ENCODE data around the gene MUC5AC. TPM values are rescaled to one million over a fixed set of nuclear protein-coding genes. Genes with fewer than 3 reads are reported as not detected.

MUC5AC gene
- total RNA-seq, 1 experiment from 2014 or later: 0.03 TPM

- Histone ChIP-seq H3K4me3 (no peak overlapping the region), H3K36me3 (no peaks in the 10 kb centered on the region), H3K4me1 (replicated peaks) (no peaks in the 10 kb centered on the region), H3K27ac (no peak overlapping the region), H3K9me3 (replicated peaks) (no peaks in the 10 kb centered on the region), H3K27me3 (replicated peaks) (no peaks in the 10 kb centered on the region)
- peak; percentile 43 to 46 for DNase-seq (ENCODE audit: low read depth in 1 of 2, low spot score in 2 of 2)
Measured at GRCh38 chr11:1202776-1203504, 45.2 kb downstream of the MUC5AC start.

GRCh38 chr11:1203505-1204271, 45.9 kb downstream of the MUC5AC start:
- H3K27me3 ChIP-seq (replicated peaks): no peaks in the 10 kb centered on the region
- H3K36me3 ChIP-seq: no peaks in the 10 kb centered on the region
- no peak overlapping the region for H3K27ac ChIP-seq
- no peaks in the 10 kb centered on the region for H3K4me1 ChIP-seq (replicated peaks)
- peak in 1 of 2 experiments; percentile 18 for DNase-seq (ENCODE audit: low read depth in 1 of 2, low spot score in 2 of 2)
- no peaks in the 10 kb centered on the region for H3K9me3 ChIP-seq (replicated peaks)
- no peak overlapping the region for H3K4me3 ChIP-seq

- peak in 1 of 2 experiments; percentile 16 for DNase-seq (ENCODE audit: low read depth in 1 of 2, low spot score in 2 of 2)
- no peak overlapping the region for H3K4me3 ChIP-seq
- H3K27ac ChIP-seq: no peak overlapping the region
- no peaks in the 10 kb centered on the region for H3K36me3 ChIP-seq
- no peaks in the 10 kb centered on the region for H3K4me1 ChIP-seq (replicated peaks)
- no peaks in the 10 kb centered on the region for H3K27me3 ChIP-seq (replicated peaks)
- no peaks in the 10 kb centered on the region for H3K9me3 ChIP-seq (replicated peaks)
Measured at GRCh38 chr11:1204381-1205101, 46.8 kb downstream of the MUC5AC start.

GRCh38 chr11:1205121-1205986, 47.6 kb downstream of the MUC5AC start:
- Histone ChIP-seq H3K4me1 (replicated peaks) (no peaks in the 10 kb centered on the region), H3K36me3 (no peaks in the 10 kb centered on the region), H3K9me3 (replicated peaks) (no peaks in the 10 kb centered on the region), H3K27ac (no peak overlapping the region), H3K4me3 (no peak overlapping the region), H3K27me3 (replicated peaks) (no peaks in the 10 kb centered on the region)
- peak in 1 of 2 experiments; percentile 16 for DNase-seq (ENCODE audit: low read depth in 1 of 2, low spot score in 2 of 2)

GRCh38 chr11:1205987-1206331, 48.2 kb downstream of the MUC5AC start:
- Histone ChIP-seq H3K27me3 (replicated peaks) (no peaks in the 10 kb centered on the region), H3K27ac (no peak overlapping the region), H3K4me3 (no peak overlapping the region), H3K36me3 (no peaks in the 10 kb centered on the region), H3K4me1 (replicated peaks) (no peaks in the 10 kb centered on the region), H3K9me3 (replicated peaks) (no peaks in the 10 kb centered on the region)
- DNase-seq (ENCODE audit: low read depth in 1 of 2, low spot score in 2 of 2): peak in 1 of 2 experiments; percentile 25

- Histone ChIP-seq H3K36me3 (no peaks in the 10 kb centered on the region), H3K27me3 (replicated peaks) (no peaks in the 10 kb centered on the region), H3K9me3 (replicated peaks) (no peaks in the 10 kb centered on the region), H3K27ac (no peak overlapping the region), H3K4me3 (no peak overlapping the region), H3K4me1 (replicated peaks) (no peaks in the 10 kb centered on the region)
- DNase-seq (ENCODE audit: low read depth in 1 of 2, low spot score in 2 of 2): peak in 1 of 2 experiments; percentile 16
Measured at GRCh38 chr11:1206391-1207271, 48.9 kb downstream of the MUC5AC start.

- no peak for DNase-seq (ENCODE audit: low read depth in 1 of 2, low spot score in 2 of 2)
- no peak overlapping the region for H3K27ac ChIP-seq
- H3K9me3 ChIP-seq (replicated peaks): no peaks in the 10 kb centered on the region
- H3K27me3 ChIP-seq (replicated peaks): no peaks in the 10 kb centered on the region
- H3K4me3 ChIP-seq: no peak overlapping the region
- H3K4me1 ChIP-seq (replicated peaks): no peaks in the 10 kb centered on the region
- H3K36me3 ChIP-seq: no peaks in the 10 kb centered on the region
Measured at GRCh38 chr11:1207401-1208143, 49.8 kb downstream of the MUC5AC start.

- Histone ChIP-seq H3K27me3 (replicated peaks) (no peaks in the 10 kb centered on the region), H3K4me1 (replicated peaks) (no peaks in the 10 kb centered on the region), H3K27ac (no peak overlapping the region), H3K36me3 (no peaks in the 10 kb centered on the region), H3K4me3 (no peak overlapping the region), H3K9me3 (replicated peaks) (no peaks in the 10 kb centered on the region)
- no peak for DNase-seq (ENCODE audit: low read depth in 1 of 2, low spot score in 2 of 2)
Measured at GRCh38 chr11:1208144-1208393, 50.3 kb downstream of the MUC5AC start.

GRCh38 chr11:1208394-1209261, 50.9 kb downstream of the MUC5AC start:
- Histone ChIP-seq H3K36me3 (no peaks in the 10 kb centered on the region), H3K9me3 (replicated peaks) (no peaks in the 10 kb centered on the region), H3K27me3 (replicated peaks) (no peaks in the 10 kb centered on the region), H3K4me3 (no peak overlapping the region), H3K4me1 (replicated peaks) (no peaks in the 10 kb centered on the region), H3K27ac (no peak overlapping the region)
- DNase-seq (ENCODE audit: low read depth in 1 of 2, low spot score in 2 of 2): no peak

- no peak for DNase-seq (ENCODE audit: low read depth in 1 of 2, low spot score in 2 of 2)
- Histone ChIP-seq H3K4me3 (no peak overlapping the region), H3K36me3 (no peaks in the 10 kb centered on the region), H3K27me3 (replicated peaks) (no peaks in the 10 kb centered on the region), H3K4me1 (replicated peaks) (no peaks in the 10 kb centered on the region), H3K27ac (no peak overlapping the region), H3K9me3 (replicated peaks) (no peaks in the 10 kb centered on the region)
Measured at GRCh38 chr11:1209371-1210057, 51.8 kb downstream of the MUC5AC start.

GRCh38 chr11:1211838-1212237, 54.1 kb downstream of the MUC5AC start:
- Histone ChIP-seq H3K4me1 (replicated peaks) (no peaks in the 10 kb centered on the region), H3K4me3 (no peak overlapping the region), H3K36me3 (no peaks in the 10 kb centered on the region), H3K27ac (no peak overlapping the region), H3K9me3 (replicated peaks) (no peaks in the 10 kb centered on the region), H3K27me3 (replicated peaks) (no peaks in the 10 kb centered on the region)
- no peak for DNase-seq (ENCODE audit: low read depth in 1 of 2, low spot score in 2 of 2)
